HCT116 (cell line): Measurements from ENCODE around the gene TNRC18. TPM values are rescaled to one million over a fixed set of nuclear protein-coding genes. Genes with fewer than 3 reads are reported as not detected.

Source experiments
- ATAC-seq: fragments of 200-7000 bp; cut with Tn5 transposase; 2 replicates; pipeline ENCODE4 v1.9.1; 2020; ENCODE audit warnings: mild to moderate bottlenecking, moderate library complexity
- BruUV-seq: library from RNA; stranded (reverse); fragments of 400-500 nt; replicated peaks from 2 replicates; lab custom pipeline; 2021; lab: Mats Ljungman, UMichigan
- CTCF ChIA-PET: fragments of 300-600 bp; sonication (Branson Sonifier 250); formaldehyde crosslinking; loops from one replicate; lab custom pipeline; 2021; ENCODE audit warnings: antibody characterized with exemption; lab: Charles Lee
- POLR2A ChIA-PET: fragments of 300-600, 350-600 bp; sonication (Branson Sonifier 250); formaldehyde crosslinking; loops from one replicate; lab custom pipeline; 2021; ENCODE audit warnings: antibody characterized with exemption; lab: Charles Lee
- RAD21 ChIA-PET, 2 experiments: fragments of 300-600 bp; sonication (Branson Sonifier 250); formaldehyde crosslinking; loops; one replicate each; lab custom pipeline; 2023; ENCODE audit warnings: low total read pairs in 2 of 2; ENCODE audit not compliant: uncharacterized antibody in 2 of 2, unreplicated experiment in 2 of 2, low non-redundant PET in 1 of 2; lab: Charles Lee
- DNase-seq: peaks from one replicate; pipeline ENCODE4 v3.0.0-alpha.2; 2010; ENCODE audit warnings: low read depth, low spot score
- H2AFZ ChIP-seq: fragments of 200-600 bp; shearing (Covaris generic), sonication (generic); 2 replicates; pipeline ENCODE4 v1.6.1; 2017; ENCODE audit warnings: low read depth, mixed run types, mixed read lengths, antibody characterized with exemption, low read length; ENCODE audit not compliant: poor library complexity, severe bottlenecking
- H3K27ac ChIP-seq: 2 replicates; pipeline ENCODE4 v1.5.1; 2012; ENCODE audit warnings: low read depth, low read length
- H3K27me3 ChIP-seq: fragments of 200-600 bp; sonication (generic); 2 replicates; pipeline ENCODE4 v1.6.1; 2016; ENCODE audit warnings: mixed run types, low read length, mixed read lengths; ENCODE audit not compliant: insufficient read depth
- H3K36me3 ChIP-seq, 2 experiments: fragments of 200-500 bp in 1 of 2; fragments of 200-600 bp in 1 of 2; sonication (Bioruptor generic) in 1 of 2; sonication (generic) in 1 of 2; 2 replicates each; pipeline versions ENCODE4 v1.5.1 to v1.6.1; 2014 to 2016; ENCODE audit warnings: low read length in 2 of 2, inconsistent platforms in 1 of 2, mixed read lengths in 1 of 2, mixed run types in 1 of 2; ENCODE audit not compliant: insufficient read depth in 2 of 2, control insufficient read depth in 1 of 2
- H3K4me1 ChIP-seq, 2 experiments: fragments of 200-600 bp in 1 of 2; sonication (generic) in 1 of 2; 2 replicates each; pipeline versions ENCODE4 v1.5.1 to v1.6.1; 2012 to 2017; ENCODE audit warnings: low read length in 2 of 2, inconsistent platforms in 1 of 2, mild to moderate bottlenecking in 1 of 2, mixed read lengths in 1 of 2, mixed run types in 1 of 2, moderate library complexity in 1 of 2; ENCODE audit not compliant: insufficient read depth in 2 of 2, control insufficient read depth in 1 of 2
- H3K4me2 ChIP-seq: fragments of 200-600 bp; sonication (generic); 2 replicates; pipeline ENCODE4 v1.6.1; 2017; ENCODE audit warnings: mixed run types, low read length, mixed read lengths
- H3K4me3 ChIP-seq, 2 experiments: fragments of 200-600 bp in 1 of 2; sonication (generic) in 1 of 2; replicated peaks in 1 of 2; 2 replicates each; pipeline ENCODE4 v1.5.1; 2011 to 2016; ENCODE audit warnings: low read length in 2 of 2, control low read depth in 1 of 2, low read depth in 1 of 2, mild to moderate bottlenecking in 1 of 2, mixed read lengths in 1 of 2, mixed run types in 1 of 2
- H3K79me2 ChIP-seq: fragments of 200-600 bp; sonication (generic); 2 replicates; pipeline ENCODE4 v1.6.1; 2017; ENCODE audit warnings: mild to moderate bottlenecking, mixed run types, low read length, moderate library complexity, mixed read lengths; ENCODE audit not compliant: insufficient read depth
- H3K9ac ChIP-seq: fragments of 200-600 bp; sonication (generic); 2 replicates; pipeline ENCODE4 v1.6.1; 2016; ENCODE audit warnings: low read length, mixed read lengths
- H3K9me2 ChIP-seq: fragments of 200-600 bp; sonication (generic), shearing (Covaris generic); 2 replicates; pipeline ENCODE4 v1.6.1; 2017; ENCODE audit warnings: mixed run types, mild to moderate bottlenecking, moderate library complexity; ENCODE audit not compliant: insufficient read depth
- H3K9me3 ChIP-seq, 2 experiments: fragments of 200-500 bp in 1 of 2; fragments of 200-600 bp in 1 of 2; sonication (Bioruptor generic) in 1 of 2; sonication (generic) in 1 of 2; 2 replicates each; pipeline ENCODE4 v1.6.1; 2014 to 2017; ENCODE audit warnings: low read length in 2 of 2, mixed read lengths in 2 of 2, inconsistent platforms in 1 of 2, low read depth in 1 of 2, mild to moderate bottlenecking in 1 of 2, mixed run types in 1 of 2, moderate library complexity in 1 of 2; ENCODE audit not compliant: control insufficient read depth in 1 of 2, insufficient read depth in 1 of 2
- H4K20me1 ChIP-seq: fragments of 200-600 bp; sonication (generic), shearing (Covaris generic); 2 replicates; pipeline ENCODE4 v1.6.1; 2017; ENCODE audit warnings: mixed run types, mild to moderate bottlenecking, moderate library complexity; ENCODE audit not compliant: insufficient read depth
- CEBPB ChIP-seq: IDR thresholded peaks from 2 replicates; pipeline ENCODE4 v1.6.1; 2012; ENCODE audit warnings: low read depth
- EGR1 ChIP-seq: IDR thresholded peaks from 2 replicates; pipeline ENCODE4 v1.6.1; 2012; ENCODE audit warnings: low read depth
- EZH2phosphoT487 ChIP-seq: fragments of 200-600 bp; IDR thresholded peaks from 2 replicates; pipeline ENCODE4 v1.6.1; 2018; ENCODE audit warnings: antibody characterized with exemption, borderline replicate concordance
- FOSL1 ChIP-seq: IDR thresholded peaks from 2 replicates; pipeline ENCODE4 v1.6.1; 2012; ENCODE audit warnings: low read depth
- JUND ChIP-seq: IDR thresholded peaks from 2 replicates; pipeline ENCODE4 v1.6.1; 2012
- SIN3A ChIP-seq: IDR thresholded peaks from 2 replicates; pipeline ENCODE4 v1.6.1; 2012; ENCODE audit warnings: low read depth
- SRF ChIP-seq: IDR thresholded peaks from 2 replicates; pipeline ENCODE4 v1.6.1; 2012; ENCODE audit warnings: low read depth
- TCF7L2 ChIP-seq: IDR thresholded peaks from 2 replicates; pipeline ENCODE4 v1.7.0; 2011; ENCODE audit warnings: borderline replicate concordance, inconsistent platforms; ENCODE audit not compliant: insufficient read depth, insufficient read length; ENCODE audit errors: extremely low read depth
- YY1 ChIP-seq: IDR thresholded peaks from 2 replicates; pipeline ENCODE4 v1.6.1; 2011; ENCODE audit warnings: low read length, low read depth, moderate library complexity, mild to moderate bottlenecking; ENCODE audit not compliant: insufficient replicate concordance; ENCODE audit errors: extremely low read depth
- ZBTB33 ChIP-seq: IDR thresholded peaks from 2 replicates; pipeline ENCODE4 v1.6.1; 2011; ENCODE audit warnings: mild to moderate bottlenecking, low read length, moderate library complexity; ENCODE audit not compliant: insufficient replicate concordance; ENCODE audit errors: extremely low read depth
- ZFX ChIP-seq: fragments of 450-650 bp; IDR thresholded peaks from 2 replicates; pipeline ENCODE4 v1.6.1; 2017
- ZNF274 ChIP-seq: fragments of 200-500 bp; sonication (Bioruptor generic); IDR thresholded peaks from 2 replicates; pipeline ENCODE4 v1.6.1; 2014; ENCODE audit warnings: mild to moderate bottlenecking, low read depth, low read length, inconsistent platforms
- intact Hi-C: fragments of 100-400 bp; cut with micrococcal nuclease; formaldehyde crosslinking; loops from 2 replicates; pipeline ENCODE4 v1.10.0; 2022
- total RNA-seq: library from RNA; stranded (reverse); gene quantifications from one replicate; pipeline ENCODE4 v1.2.1, GENCODE V29; 2021; ENCODE audit not compliant: unreplicated experiment

The TNRC18 gene
- total RNA-seq, 1 experiment from 2014 or later = 101 TPM

DNA sequence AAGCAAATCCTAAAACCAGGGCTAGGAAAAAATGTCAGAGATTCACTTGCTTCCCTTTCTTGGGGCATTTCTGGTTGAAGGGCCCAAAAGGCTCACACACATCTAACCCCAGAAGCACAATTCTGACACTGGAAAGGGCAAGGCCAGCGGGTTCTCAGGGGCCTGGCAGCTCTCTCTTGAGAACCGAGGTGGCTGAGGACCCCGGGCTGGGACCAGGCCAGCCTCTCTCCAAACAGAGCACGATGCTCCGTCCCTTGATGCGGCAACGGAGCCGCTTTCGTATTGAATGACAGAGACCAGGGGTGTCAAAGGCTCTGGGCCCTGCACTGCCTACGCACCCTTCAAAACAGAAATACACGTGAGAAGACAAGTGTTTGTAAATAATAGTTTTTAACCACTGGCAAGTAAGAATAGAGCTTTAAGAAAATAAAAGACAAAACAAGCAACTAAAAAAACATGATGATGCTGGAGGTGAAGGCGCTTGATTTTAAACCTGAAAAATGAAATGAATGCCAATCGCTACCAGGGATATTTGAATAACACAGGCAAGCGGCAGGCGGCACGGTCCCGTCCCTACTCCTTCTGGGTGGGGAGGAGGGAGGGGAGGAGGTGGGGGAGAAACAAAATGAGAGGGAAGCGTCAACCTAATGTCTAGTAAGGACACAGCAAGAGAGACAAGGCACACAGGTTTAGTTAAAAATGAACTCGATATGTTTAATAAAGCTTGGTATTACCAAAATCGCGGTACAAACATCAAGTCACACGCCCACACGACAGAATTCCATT lies 72.8 kb downstream of the TNRC18 start (continued):
- TF ChIP-seq ZBTB33 = no peak
- no peak for TF ChIP-seq TCF7L2
- no peak for TF ChIP-seq SIN3A
- TF ChIP-seq SRF = no peak

GRCh38 chr7:5350174-5350463 lies 73.5 kb downstream of the TNRC18 start:
- Histone ChIP-seq H3K9ac (no peak overlapping the region), H3K9me2 (no peaks in the 10 kb centered on the region), H3K79me2 (peaks cover 29% of the 10 kb centered on the region), H3K27ac (no peak overlapping the region), H4K20me1 (no peaks in the 10 kb centered on the region), H3K4me1 (no peaks in the 10 kb centered on the region), H2AFZ (no peak overlapping the region), H3K36me3 (peaks cover 5 to 17% of the 10 kb centered on the region in 2 experiments; a peak in 2 of 4 replicates), H3K4me3 (no peak overlapping the region), H3K9me3 (no peaks in the 10 kb centered on the region), H3K27me3 (no peaks in the 10 kb centered on the region), H3K4me2 (no peak overlapping the region)
- no TSS peak for BruUV-seq
- ChIA-PET RAD21 (no interaction called here), CTCF (no interaction called here), POLR2A (no interaction called here)
- no peak for TF ChIP-seq FOSL1
- TF ChIP-seq CEBPB = no peak
- TF ChIP-seq ZNF274 = no peak
- no peak for TF ChIP-seq SIN3A
- TF ChIP-seq SRF = no peak
- no peak for TF ChIP-seq EZH2phosphoT487
- no peak for TF ChIP-seq ZFX
- no peak for TF ChIP-seq JUND
- TF ChIP-seq EGR1 = no peak
- TF ChIP-seq YY1 = no peak
- intact Hi-C loops = no loop called here
- DNase-seq (no peak), ATAC-seq (no peak)
